ENCODE measurements around the gene PLA2G4B.

Gene PLA2G4B

GRCh38 chr15:41891226-41891625 is 52.6 kb downstream of the PLA2G4B start:
- no peak for DNase-seq

- DNase-seq, result peak; percentile 36
Measured at GRCh38 chr15:41891946-41892345, 53.3 kb downstream of the PLA2G4B start.

GRCh38 chr15:41892621-41893421 is 54.2 kb downstream of the PLA2G4B start:
- DNase-seq, result no peak

GRCh38 chr15:41893422-41894250 is 55.0 kb downstream of the PLA2G4B start, which contains the start of gene SPTBN5:
TSS of gene SPTBN5 (minus strand) at chr15:41894053. CDS start at chr15:41893497, 556 bp downstream.
- DNase-seq, result no peak

GRCh38 chr15:41894251-41894790 is 55.7 kb downstream of the PLA2G4B start:
- no peak for DNase-seq

GRCh38 chr15:41894791-41895463 is 56.3 kb downstream of the PLA2G4B start:
- no peak for DNase-seq

GRCh38 chr15:41895491-41895890 is 56.8 kb downstream of the PLA2G4B start:
- no peak for DNase-seq

GRCh38 chr15:41895957-41896356 is 57.3 kb downstream of the PLA2G4B start:
- DNase-seq, result no peak

GRCh38 chr15:41896566-41896965 is 57.9 kb downstream of the PLA2G4B start:
- no peak for DNase-seq

GRCh38 chr15:41897363-41897799 is 58.7 kb downstream of the PLA2G4B start:
- no peak for DNase-seq
